Measurements from ENCODE around the gene SNRPD2.
A peak's percentile ranks its signal among the peaks of the same experiment; 100 is the strongest.
"Not testable (repeated sequence)": the region's sequence is repeated elsewhere in the genome, so short reads cannot be mapped to it uniquely, and the experiment has no call there.

The SNRPD2 gene

DNA sequence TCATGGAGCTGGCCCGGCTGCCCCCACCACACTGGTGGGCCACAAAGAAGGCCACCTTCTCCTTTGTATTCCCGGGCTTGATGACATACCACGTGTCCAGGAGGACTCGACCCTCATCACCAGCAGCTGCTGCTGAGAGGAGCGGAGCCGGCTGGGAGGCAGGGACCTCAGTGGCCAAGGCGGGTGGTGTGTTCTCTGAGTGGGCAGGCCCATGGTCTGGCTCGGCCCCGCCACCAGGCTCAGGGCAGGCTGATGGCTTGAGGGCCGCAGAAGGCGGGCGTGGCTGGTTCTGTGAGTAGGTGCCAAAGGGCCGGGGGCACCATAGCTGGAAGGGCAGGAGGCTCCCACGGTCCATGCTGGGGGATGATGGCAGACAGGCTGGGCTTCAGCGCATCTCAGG lies 21.4 kb upstream of the SNRPD2 start:
- Histone ChIP-seq H3K27me3 (ENCODE audit: low read depth) (no peaks in the 10 kb centered on the region), H3K9me3 (no peaks in the 10 kb centered on the region), H3K36me3 (replicated peaks) (peaks cover 13% of the 10 kb centered on the region), H3K4me1 (peaks cover 6% of the 10 kb centered on the region), H3K4me3 (no peak overlapping the region)
- in situ Hi-C loops (cut with MboI; ENCODE audit: low sequenced_read_pairs): no loop called here
- no peak for DNase-seq (ENCODE audit: low spot score in 2 of 2)

GRCh38 chr19:45712699-45713067 lies 20.9 kb upstream of the SNRPD2 start:
- no peaks in the 10 kb centered on the region for H3K9me3 ChIP-seq
- H3K27me3 ChIP-seq (ENCODE audit: low read depth): no peaks in the 10 kb centered on the region
- no peak overlapping the region for H3K4me3 ChIP-seq
- peaks cover 13% of the 10 kb centered on the region for H3K36me3 ChIP-seq (replicated peaks)
- H3K4me1 ChIP-seq: peaks cover 3% of the 10 kb centered on the region
- DNase-seq (ENCODE audit: low spot score in 2 of 2): no peak
- in situ Hi-C loops (cut with MboI; ENCODE audit: low sequenced_read_pairs): no loop called here

GRCh38 chr19:45711851-45712698 lies 20.3 kb upstream of the SNRPD2 start:
- peaks cover 13% of the 10 kb centered on the region for H3K36me3 ChIP-seq (replicated peaks)
- H3K27me3 ChIP-seq (ENCODE audit: low read depth): no peaks in the 10 kb centered on the region
- peaks cover 3% of the 10 kb centered on the region for H3K4me1 ChIP-seq
- in situ Hi-C loops (cut with MboI; ENCODE audit: low sequenced_read_pairs): no loop called here
- no peak for DNase-seq (ENCODE audit: low spot score in 2 of 2)
- no peak overlapping the region for H3K4me3 ChIP-seq
- no peaks in the 10 kb centered on the region for H3K9me3 ChIP-seq

GRCh38 chr19:45710356-45711130 lies 18.8 kb upstream of the SNRPD2 start:
- H3K27me3 ChIP-seq (ENCODE audit: low read depth): no peaks in the 10 kb centered on the region
- H3K9me3 ChIP-seq: no peaks in the 10 kb centered on the region
- H3K4me3 ChIP-seq: no peak overlapping the region
- in situ Hi-C loops (cut with MboI; ENCODE audit: low sequenced_read_pairs): no loop called here
- peaks cover 13% of the 10 kb centered on the region for H3K36me3 ChIP-seq (replicated peaks)
- no peak for DNase-seq (ENCODE audit: low spot score in 2 of 2)
- H3K4me1 ChIP-seq: no peaks in the 10 kb centered on the region

DNA sequence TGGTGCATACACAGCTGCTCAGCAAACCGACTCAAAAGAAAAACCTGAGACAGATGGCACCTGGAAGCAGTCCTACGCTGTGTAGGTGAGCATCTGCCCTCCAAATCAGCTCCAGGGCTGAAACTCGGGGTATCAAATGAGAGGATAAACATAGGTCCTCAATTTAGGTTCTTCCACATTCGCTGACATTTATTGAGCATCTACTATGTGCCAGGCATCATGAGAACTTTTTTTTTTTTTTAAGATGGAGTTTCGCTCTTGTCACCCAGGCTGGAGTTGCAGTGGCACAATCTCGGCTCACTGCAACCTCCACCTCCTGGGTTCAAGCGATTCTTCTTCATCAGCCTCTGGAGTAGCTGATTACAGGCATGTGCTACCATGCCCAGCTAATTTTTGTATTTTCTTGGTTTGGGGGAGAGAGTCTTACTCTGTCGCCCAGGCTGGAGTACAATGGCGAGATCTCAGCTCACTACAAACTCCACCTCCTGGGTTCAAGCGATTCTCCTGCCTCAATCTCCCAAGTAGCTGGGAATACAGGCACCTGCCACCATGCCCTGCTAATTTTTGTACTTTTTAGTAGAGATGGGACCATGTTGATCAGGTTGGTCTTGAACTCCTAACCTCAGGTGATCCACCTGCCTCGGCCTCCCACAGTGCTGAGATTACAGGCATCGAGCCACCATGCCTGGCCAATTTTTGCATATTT lies 14.1 kb upstream of the SNRPD2 start:
- Histone ChIP-seq H3K27me3 (ENCODE audit: low read depth) (no peaks in the 10 kb centered on the region), H3K4me1 (no peaks in the 10 kb centered on the region), H3K9me3 (no peaks in the 10 kb centered on the region), H3K36me3 (replicated peaks) (peaks cover 29% of the 10 kb centered on the region), H3K4me3 (no peak overlapping the region)
- no peak for DNase-seq (ENCODE audit: low spot score in 2 of 2)
- in situ Hi-C loops (cut with MboI; ENCODE audit: low sequenced_read_pairs): no loop called here

DNA sequence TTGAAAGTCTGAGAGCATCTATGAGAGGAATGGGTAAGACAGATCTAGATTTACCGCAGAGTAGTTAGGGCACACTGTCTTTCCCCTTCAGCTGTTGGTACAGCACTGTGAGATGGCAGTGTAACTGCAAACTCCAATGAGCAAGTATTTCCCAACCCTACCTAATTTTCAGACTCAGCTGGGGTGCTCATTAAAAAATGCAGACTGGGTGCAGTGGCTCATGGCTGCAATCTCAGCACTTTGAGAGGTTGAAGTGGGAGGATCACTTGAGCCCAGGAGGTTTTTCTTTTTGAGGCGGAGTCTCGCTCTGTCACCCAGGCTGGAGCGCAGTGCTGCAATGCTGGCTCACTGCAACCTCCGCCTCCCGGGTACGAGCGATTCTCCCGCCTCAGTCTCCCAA lies 13.4 kb upstream of the SNRPD2 start:
- DNase-seq (ENCODE audit: low spot score in 2 of 2): no peak
- H3K27me3 ChIP-seq (ENCODE audit: low read depth): no peaks in the 10 kb centered on the region
- no peaks in the 10 kb centered on the region for H3K4me1 ChIP-seq
- H3K36me3 ChIP-seq (replicated peaks): peaks cover 29% of the 10 kb centered on the region
- H3K9me3 ChIP-seq: no peaks in the 10 kb centered on the region
- in situ Hi-C loops (cut with MboI; ENCODE audit: low sequenced_read_pairs): no loop called here
- H3K4me3 ChIP-seq: no peak overlapping the region

GRCh38 chr19:45701676-45702075 lies 9.9 kb upstream of the SNRPD2 start:
- Histone ChIP-seq H3K27me3 (ENCODE audit: low read depth) (no peaks in the 10 kb centered on the region), H3K36me3 (replicated peaks) (peaks cover 34% of the 10 kb centered on the region), H3K4me1 (no peaks in the 10 kb centered on the region), H3K4me3 (no peak overlapping the region), H3K9me3 (no peaks in the 10 kb centered on the region)
- in situ Hi-C loops (cut with MboI; ENCODE audit: low sequenced_read_pairs): no loop called here
- DNase-seq (ENCODE audit: low spot score in 2 of 2): no peak

- peaks cover 25% of the 10 kb centered on the region for H3K36me3 ChIP-seq (replicated peaks)
Measured at GRCh38 chr19:45693106-45693788, 1.5 kb upstream of the SNRPD2 start.

GRCh38 chr19:45692187-45693105 lies 693 bp upstream of the SNRPD2 start, which contains the start of gene QPCTL:
Gene QPCTL, plus strand, starts transcription at chr19:45692666. Its CDS starts 38 bp downstream, at chr19:45692704.
- DNase-seq (ENCODE audit: low spot score in 2 of 2): peak; percentile 99
- Histone ChIP-seq H3K27me3 (ENCODE audit: low read depth) (no peaks in the 10 kb centered on the region), H3K9me3 (no peaks in the 10 kb centered on the region), H3K4me1 (peaks cover 4% of the 10 kb centered on the region), H3K36me3 (replicated peaks) (peaks cover 33% of the 10 kb centered on the region), H3K4me3 (peak within 1 kb of the TSS; percentile 93)
- in situ Hi-C loops (cut with MboI; ENCODE audit: low sequenced_read_pairs): no loop called here

More at GRCh38 chr19:45693106-45693788, 1.5 kb upstream of the SNRPD2 start:
- peak; percentile 73 to 93 for DNase-seq (ENCODE audit: low spot score in 2 of 2)
- H3K4me1 ChIP-seq: peaks cover 4% of the 10 kb centered on the region
- in situ Hi-C loops (cut with MboI; ENCODE audit: low sequenced_read_pairs): no loop called here
- no peaks in the 10 kb centered on the region for H3K9me3 ChIP-seq
- H3K4me3 ChIP-seq: peak overlapping the region; percentile 93
- H3K27me3 ChIP-seq (ENCODE audit: low read depth): no peaks in the 10 kb centered on the region

DNA sequence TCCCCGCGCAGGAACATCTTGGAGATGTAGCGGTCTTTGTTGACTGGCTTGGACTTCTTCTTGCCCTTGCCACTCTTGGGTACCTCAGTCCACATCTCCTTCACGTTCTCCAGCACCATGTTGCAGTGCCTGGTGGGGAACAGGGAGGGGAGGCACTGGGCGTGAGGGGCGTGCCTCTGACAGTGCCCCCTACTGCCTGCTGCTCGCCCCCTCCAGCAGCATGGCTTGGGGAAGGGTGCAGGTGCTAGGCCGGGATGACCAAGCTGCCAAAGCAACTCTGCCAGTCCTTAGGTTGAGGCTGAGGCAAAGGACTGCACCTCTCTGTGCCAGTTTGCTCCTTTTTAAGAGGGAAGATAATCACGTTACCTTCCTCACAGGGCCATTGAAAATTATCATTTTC lies 4.2 kb downstream of the SNRPD2 start:
- Histone ChIP-seq H3K27me3 (ENCODE audit: low read depth) (no peaks in the 10 kb centered on the region), H3K4me3 (no peak overlapping the region), H3K4me1 (no peaks in the 10 kb centered on the region; the same call in 1 of the 2 replicates), H3K36me3 (replicated peaks) (peaks cover 59% of the 10 kb centered on the region), H3K9me3 (no peaks in the 10 kb centered on the region)
- in situ Hi-C loops (cut with MboI; ENCODE audit: low sequenced_read_pairs): no loop called here
- no peak for DNase-seq (ENCODE audit: low spot score in 2 of 2)

DNA sequence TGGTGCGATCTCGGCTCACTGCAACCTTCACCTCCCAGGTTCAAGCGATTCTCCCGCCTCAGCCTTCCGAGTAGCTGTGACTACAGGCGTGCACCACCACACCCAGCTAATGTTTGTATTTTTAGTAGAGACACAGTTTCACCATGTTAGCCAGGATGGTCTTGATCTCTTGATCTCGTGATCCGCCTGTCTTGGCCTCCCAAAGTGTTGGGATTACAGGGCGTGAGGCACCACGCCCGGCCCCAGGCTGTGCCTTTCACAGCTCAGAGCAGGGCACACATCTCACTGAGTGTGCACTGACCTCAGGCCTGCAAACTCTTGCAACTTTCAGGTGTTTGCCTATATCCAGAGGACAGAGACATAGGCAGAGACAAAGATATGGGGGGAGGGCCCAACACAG lies 6.7 kb downstream of the SNRPD2 start:
- DNase-seq (ENCODE audit: low spot score in 2 of 2); H3K9me3 ChIP-seq; H3K4me1 ChIP-seq; in situ Hi-C loops (cut with MboI; ENCODE audit: low sequenced_read_pairs); H3K27me3 ChIP-seq (ENCODE audit: low read depth); H3K4me3 ChIP-seq: not testable (repeated sequence)
- H3K36me3 ChIP-seq (replicated peaks): peaks cover 62% of the 10 kb centered on the region

DNA sequence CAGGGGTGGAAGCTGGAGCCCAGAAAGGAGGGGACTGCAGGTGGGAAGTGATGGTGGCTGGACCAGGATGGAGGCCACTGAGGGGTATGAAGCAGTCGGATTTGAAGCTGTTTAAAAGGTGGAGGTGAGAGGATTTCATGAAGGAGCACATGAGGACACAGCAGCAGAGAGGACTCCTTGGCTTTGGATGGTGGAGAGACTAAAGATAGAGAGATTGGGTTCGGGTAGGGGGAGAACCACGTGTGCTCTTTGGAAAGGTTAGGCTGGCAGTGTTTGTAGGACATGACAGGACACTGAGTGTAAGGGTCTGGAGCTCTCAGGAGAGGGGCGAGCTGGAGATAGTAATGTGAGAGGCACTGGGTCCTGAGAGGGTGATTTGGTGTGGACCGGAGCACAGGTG lies 8.8 kb downstream of the SNRPD2 start:
- Histone ChIP-seq H3K4me1 (no peaks in the 10 kb centered on the region), H3K9me3 (no peaks in the 10 kb centered on the region), H3K4me3 (no peak overlapping the region), H3K27me3 (ENCODE audit: low read depth) (no peaks in the 10 kb centered on the region), H3K36me3 (replicated peaks) (peaks cover 42% of the 10 kb centered on the region)
- in situ Hi-C loops (cut with MboI; ENCODE audit: low sequenced_read_pairs): no loop called here
- no peak for DNase-seq (ENCODE audit: low spot score in 2 of 2)

Measured in HAP-1 (cell line).